B cell (primary cell): ENCODE measurements around the gene HYLS1. TPM values are rescaled to one million over a fixed set of nuclear protein-coding genes. Genes with fewer than 3 reads are reported as not detected.

Experiments used
- ATAC-seq: fragments of 200-7000 bp; cut with Tn5 transposase; one replicate; pipeline ENCODE4 v1.10.0; 2021; ENCODE audit warnings: low read depth, mild to moderate bottlenecking, moderate number of reproducible peaks, moderate library complexity
- CTCF ChIA-PET: fragments of 350-600 bp; sonication (Branson Sonifier 250); formaldehyde crosslinking; loops from one replicate; lab custom pipeline; 2021; ENCODE audit warnings: antibody characterized with exemption, inconsistent platforms; lab: Charles Lee
- POLR2A ChIA-PET: fragments of 350-600 bp; sonication (Branson Sonifier 250); formaldehyde crosslinking; loops from one replicate; lab custom pipeline; 2021; ENCODE audit warnings: antibody characterized with exemption; lab: Charles Lee
- DNase-seq: peaks from one replicate; pipeline ENCODE4 v3.0.0; 2013
- H2AFZ ChIP-seq: 2 replicates; pipeline ENCODE4 v1.6.1; 2012; ENCODE audit warnings: mild to moderate bottlenecking, low read depth, low read length; ENCODE audit not compliant: insufficient read depth, poor library complexity, severe bottlenecking
- H3K27ac ChIP-seq, 2 donors: 1 replicate in 1 of 2; 2 replicates in 1 of 2; pipeline ENCODE4 v1.5.1; 2012 to 2013; ENCODE audit warnings: low read length in 2 of 2, mild to moderate bottlenecking in 2 of 2, moderate library complexity in 1 of 2
- H3K27me3 ChIP-seq, 4 experiments: fragments of 200-600 bp in 1 of 4; sonication (generic) in 1 of 4; replicated peaks in 1 of 4; 1 replicate in 2 of 4; 2 replicates in 2 of 4; pipeline versions ENCODE4 v1.6.1 to v1.7.0; 2013 to 2016; ENCODE audit warnings: low read length in 3 of 4, mild to moderate bottlenecking in 2 of 4, mixed read lengths in 1 of 4, moderate library complexity in 1 of 4; ENCODE audit not compliant: insufficient read depth in 4 of 4, control insufficient read depth in 3 of 4; ENCODE audit errors: control extremely low read depth in 1 of 4
- H3K36me3 ChIP-seq, 2 experiments: replicated peaks in 1 of 2; 1 replicate in 1 of 2; 2 replicates in 1 of 2; pipeline versions ENCODE4 v1.6.1 to v1.7.1; 2013; ENCODE audit warnings: low read length in 1 of 2; ENCODE audit not compliant: insufficient read depth in 2 of 2, control insufficient read depth in 1 of 2; ENCODE audit errors: control extremely low read depth in 1 of 2, extremely low read depth in 1 of 2
- H3K4me1 ChIP-seq, 2 donors: fragments of 200-600 bp in 1 of 2; sonication (generic) in 1 of 2; 1 replicate in 1 of 2; 2 replicates in 1 of 2; pipeline versions ENCODE4 v1.5.1 to v1.6.1; 2013 to 2017; ENCODE audit warnings: low read length in 2 of 2; ENCODE audit not compliant: control insufficient read depth in 2 of 2, insufficient read depth in 2 of 2
- H3K4me2 ChIP-seq: replicated peaks from 2 replicates; pipeline ENCODE3; 2012; ENCODE audit warnings: mild to moderate bottlenecking, low read depth, low read length; ENCODE audit not compliant: poor library complexity, severe bottlenecking
- H3K4me3 ChIP-seq, 5 experiments: fragments of 200-600 bp in 1 of 5; sonication (generic) in 1 of 5; 1 replicate in 3 of 5; 2 replicates in 2 of 5; pipeline versions ENCODE4 v1.5.1 to v1.7.0; 2011 to 2016; ENCODE audit warnings: low read length in 4 of 5, mild to moderate bottlenecking in 4 of 5, low read depth in 2 of 5, control low read depth in 1 of 5, moderate library complexity in 1 of 5; ENCODE audit not compliant: insufficient read depth in 1 of 5; ENCODE audit errors: control extremely low read depth in 1 of 5, extremely low read depth in 1 of 5
- H3K79me2 ChIP-seq: fragments of 200-600 bp; sonication (generic); one replicate; pipeline ENCODE4 v1.6.0; 2016; ENCODE audit warnings: low read length; ENCODE audit not compliant: control insufficient read depth, insufficient read depth
- H3K9ac ChIP-seq: fragments of 200-600 bp; sonication (generic); 2 replicates; pipeline ENCODE4 v1.6.1; 2017; ENCODE audit warnings: mild to moderate bottlenecking, low read length, moderate library complexity
- H3K9me3 ChIP-seq, 3 donors: one replicate each; pipeline versions ENCODE4 v1.6.1 to v1.7.1; 2013; ENCODE audit warnings: low read length in 2 of 3; ENCODE audit not compliant: control insufficient read depth in 2 of 3, insufficient read depth in 1 of 3; ENCODE audit errors: control extremely low read depth in 1 of 3
- H4K20me1 ChIP-seq: 2 replicates; pipeline ENCODE4 v1.6.0; 2012; ENCODE audit warnings: mild to moderate bottlenecking, low read length; ENCODE audit not compliant: insufficient read depth, control insufficient read depth, poor library complexity, severe bottlenecking
- H3K27ac Mint-ChIP-seq: one replicate; pipeline ENCODE4 v1.8.0; 2021; ENCODE audit warnings: mixed read lengths
- H3K27me3 Mint-ChIP-seq: one replicate; pipeline ENCODE4 v1.8.0; 2021; ENCODE audit warnings: mixed read lengths
- H3K4me1 Mint-ChIP-seq: one replicate; pipeline ENCODE4 v1.8.0; 2021; ENCODE audit warnings: mixed read lengths
- H3K4me3 Mint-ChIP-seq: one replicate; pipeline ENCODE4 v1.8.0; 2021; ENCODE audit warnings: mixed read lengths
- H3K9me3 Mint-ChIP-seq: one replicate; pipeline ENCODE4 v1.8.0; 2022; ENCODE audit warnings: mixed read lengths; ENCODE audit not compliant: insufficient read depth
- CTCF ChIP-seq: fragments of 200-600 bp; IDR thresholded peaks from one replicate; pipeline ENCODE4 v1.8.0; 2022; ENCODE audit warnings: antibody characterized with exemption, mild to moderate bottlenecking
- EZH2 ChIP-seq: IDR thresholded peaks from 2 replicates; pipeline ENCODE4 v1.6.1; 2012; ENCODE audit warnings: borderline replicate concordance, low read depth, mild to moderate bottlenecking, moderate library complexity, low read length; ENCODE audit not compliant: insufficient read depth, poor library complexity, severe bottlenecking
- WGBS: methylation state at CpG from one replicate; pipeline ENCODE4 v1.1.5; 2013; ENCODE audit warnings: missing lambda C conversion rate; ENCODE audit not compliant: insufficient coverage; 5-methylcytosine and 5-hydroxymethylcytosine counted together
- intact Hi-C: fragments of 100-400 bp; cut with micrococcal nuclease; formaldehyde crosslinking; loops from one replicate; pipeline ENCODE4 v1.10.0; 2022
- polyA plus RNA-seq: library from polyadenylated mRNA; depleted of rRNA; stranded (reverse); fragments of >200 nt; gene quantifications from 2 replicates; pipeline ENCODE4 v1.2.3, GENCODE V29; 2012
- total RNA-seq, 2 donors: library from RNA; stranded (reverse); fragments of 120-200 nt in 1 of 2; gene quantifications; 1 replicate in 1 of 2; 2 replicates in 1 of 2; pipeline versions ENCODE4 v1.2.3 to v1.2.4, GENCODE V29; 2013 to 2022

The HYLS1 gene
- total and polyA plus RNA-seq, 2 donors (not counting 1 experiment from before 2014, with no cell fraction given) = 3.1 to 9.4 TPM

GRCh38 chr11:125942771-125943428 lies 55.4 kb downstream of the HYLS1 start:
- H3K4me3 ChIP-seq = no peak overlapping the region
- no peak for TF ChIP-seq CTCF
- TF ChIP-seq EZH2 = no peak
- WGBS = 81% methylated on average over 12 of the region's 12 CpGs
- H3K27me3 ChIP-seq = peaks cover 0 to 4% (median 0%) of the 10 kb centered on the region in 4 experiments
- H3K9ac ChIP-seq = no peak overlapping the region
- ChIA-PET CTCF (interaction anchor here (1.2 to 2.6 kb wide), 2 partner anchors 14 to 251 kb away, joined by 3 to 13 read pairs; no protein-coding TSS in a partner anchor), POLR2A (no interaction called here)
- intact Hi-C loops = no loop called here
- no peak overlapping the region for H2AFZ ChIP-seq
- H3K79me2 ChIP-seq = no peaks in the 10 kb centered on the region
- no peak overlapping the region for H3K4me3 Mint-ChIP-seq
- no peaks in the 10 kb centered on the region for H3K36me3 ChIP-seq
- no peak overlapping the region for H3K27ac Mint-ChIP-seq
- H3K9me3 ChIP-seq = no peaks in the 10 kb centered on the region
- no peaks in the 10 kb centered on the region for H4K20me1 ChIP-seq
- H3K4me2 ChIP-seq = no peak overlapping the region
- ATAC-seq = no peak
- no peak overlapping the region for H3K27ac ChIP-seq
- DNase-seq = no peak
- peaks cover 4% of the 10 kb centered on the region for H3K27me3 Mint-ChIP-seq
- H3K9me3 Mint-ChIP-seq = no peaks in the 10 kb centered on the region
- no peaks in the 10 kb centered on the region for H3K4me1 ChIP-seq
- H3K4me1 Mint-ChIP-seq = no peaks in the 10 kb centered on the region

GRCh38 chr11:125943661-125944349 lies 56.3 kb downstream of the HYLS1 start:
- H2AFZ ChIP-seq = no peak overlapping the region
- H3K27ac Mint-ChIP-seq = no peak overlapping the region
- H3K4me3 ChIP-seq = no peak overlapping the region
- H4K20me1 ChIP-seq = no peaks in the 10 kb centered on the region
- H3K4me1 Mint-ChIP-seq = no peaks in the 10 kb centered on the region
- peaks cover 4% of the 10 kb centered on the region for H3K27me3 Mint-ChIP-seq
- no peaks in the 10 kb centered on the region for H3K9me3 ChIP-seq
- TF ChIP-seq EZH2 (no peak), CTCF (no peak)
- CTCF ChIA-PET = interaction anchor here (1.2 kb wide), 1 partner anchor 13 kb away, joined by 3 read pairs; no protein-coding TSS in a partner anchor
- POLR2A ChIA-PET = no interaction called here
- no peak overlapping the region for H3K4me3 Mint-ChIP-seq
- 78% methylated on average over 6 of the region's 9 CpGs for WGBS
- no peaks in the 10 kb centered on the region for H3K9me3 Mint-ChIP-seq
- no peaks in the 10 kb centered on the region for H3K4me1 ChIP-seq
- H3K27ac ChIP-seq = no peak overlapping the region
- H3K79me2 ChIP-seq = no peaks in the 10 kb centered on the region
- DNase-seq (no peak), ATAC-seq (no peak)
- H3K9ac ChIP-seq = no peak overlapping the region
- no peak overlapping the region for H3K4me2 ChIP-seq
- H3K36me3 ChIP-seq = no peaks in the 10 kb centered on the region
- intact Hi-C loops = no loop called here
- peaks cover 0 to 4% (median 0%) of the 10 kb centered on the region in 4 experiments for H3K27me3 ChIP-seq
